Activated naive CD4-positive, alpha-beta T cell treated with anti-CD3 and anti-CD28 coated beads, Interleukin-2, amount 50 U/mL, for 72 hours (primary cell): ENCODE results near the gene DLGAP1. TPM values are rescaled to one million over a fixed set of nuclear protein-coding genes. Genes with fewer than 3 reads are reported as not detected.

Source experiments
- ATAC-seq, 2 donors: fragments of 150-1000 bp; cut with Tn5 transposase; 2 replicates each; pipeline ENCODE4 v1.10.0; 2021; ENCODE audit warnings: mild to moderate bottlenecking in 2 of 2, moderate library complexity in 2 of 2
- DNase-seq, 2 donors: peaks; one replicate each; pipeline ENCODE4 v3.0.0; 2021 to 2022; ENCODE audit warnings: low spot score in 2 of 2
- H3K27ac Mint-ChIP-seq, 2 donors: one replicate each; pipeline ENCODE4 v1.8.0; 2022; ENCODE audit warnings: mild to moderate bottlenecking in 2 of 2, mixed read lengths in 2 of 2
- H3K36me3 Mint-ChIP-seq, 2 donors: one replicate each; pipeline ENCODE4 v1.8.0; 2022; ENCODE audit warnings: mixed read lengths in 2 of 2
- H3K9me3 Mint-ChIP-seq, 2 donors: one replicate each; pipeline ENCODE4 v1.8.0; 2022; ENCODE audit warnings: mixed read lengths in 2 of 2
- total RNA-seq, 2 donors: library from RNA; stranded (reverse); gene quantifications; one replicate each; pipeline ENCODE4 v1.2.3, GENCODE V29; 2022

DLGAP1 gene
- total RNA-seq, 2 donors from 2014 or later: not detected

DNA sequence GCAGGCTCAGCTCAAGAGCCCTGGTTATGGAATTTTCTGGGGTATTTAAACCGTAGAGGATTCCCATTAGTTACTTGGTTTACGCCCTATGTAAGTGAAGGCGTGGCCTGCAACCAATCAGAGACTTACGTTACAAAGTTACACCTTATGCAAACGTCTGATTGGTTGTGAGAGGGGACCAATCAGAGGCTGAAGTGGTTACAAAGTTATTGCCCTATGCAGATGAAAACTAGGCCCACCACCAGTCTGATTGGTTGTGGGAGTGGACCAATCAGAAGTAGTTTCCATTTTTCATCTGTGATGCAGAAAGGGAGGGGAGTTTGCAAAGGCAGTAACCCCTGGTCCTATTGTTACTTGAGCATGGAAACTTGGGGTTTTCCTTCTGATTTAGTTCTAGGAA lies 49.1 kb downstream of the DLGAP1 start:
- Mint-ChIP-seq H3K9me3 (peaks cover 5 to 9% of the 10 kb centered on the region in 2 donors), H3K27ac (no peak overlapping the region), H3K36me3 (no peaks in the 10 kb centered on the region)
- no peak for DNase-seq
- ATAC-seq: no peak

DNA sequence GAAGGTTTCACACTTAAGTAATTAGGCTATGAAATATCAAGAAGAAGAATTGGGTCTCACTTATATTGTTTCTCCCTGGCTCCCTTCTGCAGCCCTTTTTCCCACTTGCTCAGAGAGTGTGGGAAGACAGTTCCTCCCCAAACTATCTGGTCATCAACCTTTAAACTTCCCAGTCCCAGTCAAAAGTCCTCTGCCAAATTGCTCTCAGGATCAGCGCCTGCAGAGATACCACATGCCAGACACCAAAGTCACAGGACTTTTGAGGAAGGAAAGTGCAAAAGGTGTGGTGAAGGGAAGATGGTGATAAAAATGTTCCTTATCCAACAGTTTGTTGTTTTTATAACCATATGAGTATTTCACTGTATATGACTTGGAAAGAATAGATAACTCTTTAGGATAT lies 51.3 kb downstream of the DLGAP1 start:
- ATAC-seq (no peak), DNase-seq (no peak)
- Mint-ChIP-seq H3K9me3 (peaks cover 5 to 9% of the 10 kb centered on the region in 2 donors), H3K27ac (no peak overlapping the region), H3K36me3 (no peaks in the 10 kb centered on the region)

DNA sequence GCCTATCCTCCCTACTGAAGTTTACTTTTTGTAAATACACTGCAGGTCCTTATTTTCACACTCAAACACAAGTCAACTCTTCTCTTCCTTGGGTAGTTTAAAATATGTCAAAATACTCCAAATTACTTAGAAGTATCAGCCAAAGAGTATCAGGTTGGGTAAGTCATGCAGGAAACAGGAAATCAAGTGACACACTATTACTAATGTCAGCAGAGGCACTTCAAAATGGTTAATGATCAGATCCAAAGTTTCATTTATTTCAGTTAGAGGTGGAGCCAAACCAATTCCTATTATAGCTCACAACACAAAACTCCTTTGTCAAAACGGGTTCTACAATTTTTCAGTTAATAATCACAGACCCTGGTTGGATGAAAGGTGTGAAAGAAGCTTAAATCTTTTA lies 54.2 kb downstream of the DLGAP1 start:
- ATAC-seq (no peak), DNase-seq (no peak)
- H3K9me3 Mint-ChIP-seq: peaks cover 0 to 9% of the 10 kb centered on the region in 2 donors
- H3K27ac Mint-ChIP-seq: no peak overlapping the region
- H3K36me3 Mint-ChIP-seq: no peaks in the 10 kb centered on the region

DNA sequence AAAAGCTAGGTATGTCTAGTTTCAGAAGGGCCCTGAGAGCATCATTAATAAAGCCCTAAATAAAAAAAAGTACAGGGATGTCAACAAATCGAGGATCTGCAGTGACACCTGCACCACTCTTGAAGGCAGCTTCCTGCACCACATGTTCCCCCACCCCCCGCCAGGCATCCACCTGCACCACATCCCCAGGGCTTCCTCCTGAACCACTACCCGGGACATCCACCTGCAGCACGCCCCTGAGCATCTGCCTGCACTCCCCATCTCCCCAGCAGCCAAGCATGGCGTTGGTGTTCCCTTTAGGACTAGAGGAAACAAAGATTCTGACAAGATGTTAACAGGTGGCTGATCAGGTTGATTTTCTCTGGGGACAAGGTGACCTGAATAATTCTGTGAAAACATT lies 55.2 kb downstream of the DLGAP1 start:
- Mint-ChIP-seq H3K9me3 (peaks cover 0 to 5% of the 10 kb centered on the region in 2 donors), H3K36me3 (no peaks in the 10 kb centered on the region), H3K27ac (no peak overlapping the region)
- ATAC-seq (no peak), DNase-seq (no peak)

DNA sequence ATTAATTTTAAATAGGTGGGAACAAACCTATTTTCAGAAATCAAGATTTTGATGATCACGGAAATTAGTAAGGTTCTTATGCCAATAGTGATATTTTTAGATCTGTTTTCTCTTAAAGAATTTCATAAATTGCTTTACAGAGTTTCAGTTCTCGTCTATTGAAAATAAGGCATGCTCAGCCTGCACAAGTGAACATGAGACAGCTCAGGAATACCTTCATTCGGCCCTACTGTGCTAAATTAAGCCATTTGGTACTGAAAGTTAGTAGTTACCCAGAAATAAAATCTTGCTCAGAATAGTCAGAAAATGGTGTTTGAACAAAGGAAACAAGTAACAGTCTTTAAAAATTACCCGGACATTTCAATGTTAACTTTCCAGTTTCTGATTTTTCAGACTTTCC lies 60.4 kb downstream of the DLGAP1 start:
- ATAC-seq (no peak), DNase-seq (no peak)
- H3K27ac Mint-ChIP-seq: no peak overlapping the region
- H3K9me3 Mint-ChIP-seq: peaks cover 10 to 12% of the 10 kb centered on the region in 2 donors
- H3K36me3 Mint-ChIP-seq: no peaks in the 10 kb centered on the region

DNA sequence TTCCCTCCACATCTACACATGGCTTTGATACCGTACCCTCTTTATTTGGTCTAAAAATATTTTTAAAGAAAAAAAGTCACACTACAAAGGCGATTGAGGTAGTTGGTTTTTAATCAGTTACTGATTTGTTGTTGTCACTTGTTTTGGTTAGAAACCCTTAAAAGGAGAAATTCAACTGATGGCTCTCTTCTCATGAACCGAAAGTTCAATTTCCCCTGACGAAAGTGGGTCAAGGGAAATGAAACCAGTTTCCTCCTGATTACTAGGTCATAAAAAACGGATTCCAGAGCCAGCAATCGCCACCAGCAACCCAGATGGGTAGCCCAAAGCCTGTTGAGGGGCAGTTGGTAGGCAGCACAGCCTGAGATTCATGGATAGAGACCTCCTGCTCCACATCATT lies 63.2 kb downstream of the DLGAP1 start:
- Mint-ChIP-seq H3K27ac (no peak overlapping the region), H3K9me3 (peaks cover 12 to 15% of the 10 kb centered on the region in 2 donors), H3K36me3 (no peaks in the 10 kb centered on the region)
- ATAC-seq (no peak), DNase-seq (no peak)

DNA sequence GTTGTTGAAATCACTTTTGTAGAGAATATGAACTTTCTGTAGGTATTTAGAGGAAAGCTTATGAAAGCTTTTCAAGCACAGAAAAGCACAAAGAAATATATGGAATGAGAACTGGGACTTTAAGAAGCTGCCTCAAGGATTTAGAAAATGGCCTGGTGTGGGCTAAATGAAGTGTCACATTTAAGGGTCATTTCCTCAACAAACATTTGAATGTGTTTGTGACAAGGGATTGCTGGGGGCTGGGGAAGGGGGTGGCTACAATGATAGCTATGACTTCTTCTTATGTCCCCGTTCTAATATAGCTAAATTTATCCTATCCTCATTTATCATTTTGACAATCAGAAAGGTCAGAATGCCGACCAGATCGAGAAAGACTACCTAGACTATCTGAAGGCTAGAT lies 69.2 kb downstream of the DLGAP1 start:
- no peak for ATAC-seq
- no peak overlapping the region for H3K27ac Mint-ChIP-seq

DNA sequence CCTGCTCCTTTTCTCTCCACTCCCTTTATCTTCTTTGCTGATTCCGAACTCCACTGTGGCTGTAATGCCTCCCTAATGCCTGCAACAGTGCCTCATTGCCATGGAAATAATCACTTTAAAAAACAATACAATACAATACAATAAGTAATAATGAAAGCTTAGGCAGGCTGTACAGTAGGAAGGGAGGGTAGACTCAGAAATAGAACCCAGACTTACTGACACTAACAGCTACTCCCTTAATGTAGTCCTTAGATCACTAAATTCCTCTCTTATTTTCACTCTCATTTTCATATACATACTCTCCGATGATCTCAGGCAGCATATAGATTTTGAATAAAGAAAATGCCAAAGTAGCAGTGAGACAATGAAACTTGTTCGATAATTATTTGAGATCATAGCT lies 70.2 kb downstream of the DLGAP1 start:
- no peak for DNase-seq
- ATAC-seq: no peak
- H3K9me3 Mint-ChIP-seq: peaks cover 13 to 17% of the 10 kb centered on the region in 2 donors
- H3K27ac Mint-ChIP-seq: no peak overlapping the region
- no peaks in the 10 kb centered on the region for H3K36me3 Mint-ChIP-seq

More for the DNA sequence above, 69.2 kb downstream of the DLGAP1 start:
- no peak for DNase-seq
- no peaks in the 10 kb centered on the region for H3K36me3 Mint-ChIP-seq
- peaks cover 13 to 19% of the 10 kb centered on the region in 2 donors for H3K9me3 Mint-ChIP-seq

DNA sequence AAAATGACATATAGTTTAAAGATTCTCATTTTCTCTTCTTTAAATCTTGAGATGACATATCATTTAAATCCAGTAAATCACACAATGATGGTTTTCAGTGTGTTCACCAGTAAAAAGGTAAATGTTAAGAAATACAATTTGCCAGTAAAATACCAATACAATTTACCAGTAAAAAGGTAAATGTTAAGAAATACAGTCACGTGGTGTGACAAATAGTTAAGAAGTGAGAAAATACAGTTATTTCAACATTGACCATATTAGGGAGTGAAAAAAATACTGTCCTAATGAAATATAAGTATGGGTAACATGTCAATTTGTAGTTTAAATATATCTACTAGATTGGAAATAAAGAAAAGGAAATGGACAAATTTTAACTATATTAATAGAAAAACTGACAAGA lies 80.5 kb downstream of the DLGAP1 start:
- Mint-ChIP-seq H3K9me3 (peaks cover 4 to 13% of the 10 kb centered on the region in 2 donors), H3K36me3 (no peaks in the 10 kb centered on the region), H3K27ac (no peak overlapping the region)
- DNase-seq (no peak), ATAC-seq (no peak)

DNA sequence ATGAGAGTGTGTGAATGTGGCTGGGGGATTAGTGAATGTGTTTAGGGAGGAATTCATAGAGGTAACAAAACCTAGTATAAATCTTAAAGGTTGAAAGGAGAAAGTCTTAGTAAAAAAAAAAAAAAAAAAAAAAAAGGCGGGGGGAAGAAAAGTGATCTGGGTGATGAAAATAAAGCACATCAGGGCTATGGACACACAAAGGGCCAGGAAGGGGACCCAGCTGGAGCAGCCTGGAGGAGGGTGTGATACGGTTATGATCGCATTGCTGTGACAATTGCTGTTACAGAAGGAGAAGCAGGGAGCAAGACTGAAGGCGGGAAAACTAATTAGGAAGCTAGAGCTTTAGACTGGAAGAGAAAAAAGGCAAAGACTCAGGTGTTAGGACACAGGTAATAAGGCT lies 85.4 kb downstream of the DLGAP1 start:
- Mint-ChIP-seq H3K36me3 (peaks cover 0 to 3% of the 10 kb centered on the region in 2 donors), H3K9me3 (peaks cover 6 to 18% of the 10 kb centered on the region in 2 donors), H3K27ac (no peak overlapping the region)
- DNase-seq (no peak), ATAC-seq (no peak)

DNA sequence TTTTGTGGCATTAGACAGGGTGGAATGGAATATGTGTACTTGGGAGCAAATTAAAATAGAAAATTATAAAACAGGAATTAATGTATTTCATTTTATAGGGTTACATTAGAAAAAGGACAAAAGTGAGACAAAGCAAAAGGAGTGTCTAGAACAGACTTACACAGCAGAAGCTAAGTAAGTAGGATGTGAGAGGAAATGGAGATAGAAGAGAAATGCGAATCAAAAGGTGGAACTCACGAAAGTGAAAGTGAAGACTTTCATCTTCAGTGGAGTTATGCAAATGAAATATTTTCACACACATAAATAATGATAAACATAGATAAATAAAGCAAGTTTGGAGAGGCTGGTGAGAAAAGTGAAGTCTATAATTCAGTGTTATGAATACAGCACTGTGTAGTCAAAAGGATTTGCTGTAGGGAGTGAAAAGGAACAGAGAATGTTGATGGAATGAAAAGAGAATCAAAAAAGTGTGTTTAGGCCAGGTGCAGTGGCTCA lies 94.8 kb downstream of the DLGAP1 start:
- no peak overlapping the region for H3K27ac Mint-ChIP-seq
- DNase-seq (no peak), ATAC-seq (no peak)
- H3K36me3 Mint-ChIP-seq: peaks cover 4 to 12% of the 10 kb centered on the region in 2 donors
- peaks cover 33 to 38% of the 10 kb centered on the region in 2 donors for H3K9me3 Mint-ChIP-seq

DNA sequence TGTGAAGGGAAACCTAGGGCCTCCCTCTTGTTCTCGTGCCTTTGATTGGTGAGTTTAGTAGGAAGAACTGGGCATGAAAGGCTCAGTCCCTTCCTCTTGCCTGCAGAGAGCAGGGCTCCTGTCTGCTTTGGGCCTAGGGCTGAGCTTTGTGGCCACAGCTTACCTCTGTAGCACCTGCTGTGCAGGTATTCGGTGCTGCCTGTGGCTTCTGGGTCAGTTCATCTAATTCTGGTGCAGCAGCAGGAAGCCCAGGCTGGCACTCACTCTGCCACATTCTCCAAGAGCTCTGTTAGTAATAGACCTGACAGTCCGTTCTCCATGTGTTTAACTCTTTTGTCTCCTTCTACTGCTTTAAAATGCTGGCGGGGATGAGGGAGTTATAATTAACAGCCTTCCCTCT lies 96.5 kb downstream of the DLGAP1 start:
- Mint-ChIP-seq H3K9me3 (peaks cover 33 to 38% of the 10 kb centered on the region in 2 donors), H3K36me3 (peaks cover 4 to 7% of the 10 kb centered on the region in 2 donors), H3K27ac (no peak overlapping the region)
- DNase-seq (no peak), ATAC-seq (no peak)

DNA sequence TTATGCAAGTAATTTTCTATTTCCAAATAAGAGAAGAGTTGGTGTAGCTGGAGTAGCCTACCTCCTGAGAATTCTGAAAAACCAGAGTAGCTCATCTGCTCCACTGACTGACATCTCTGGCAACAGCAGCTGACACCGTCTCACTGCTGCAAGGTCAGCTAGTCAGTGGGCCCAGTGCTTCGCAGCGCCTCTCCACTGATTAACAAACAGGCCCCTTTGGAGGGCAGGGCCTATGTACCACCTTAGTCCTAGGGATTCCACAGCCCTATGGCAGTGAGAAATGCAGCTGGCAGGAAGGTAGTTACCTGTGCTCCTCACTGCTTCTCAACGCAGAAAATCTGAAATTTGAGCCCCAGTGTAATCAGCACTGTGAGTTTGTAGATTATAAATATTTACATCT lies 97.5 kb downstream of the DLGAP1 start:
- peaks cover 0 to under 1% of the 10 kb centered on the region in 2 donors for H3K36me3 Mint-ChIP-seq
- no peak for ATAC-seq
- DNase-seq: no peak
- peaks cover 33% of the 10 kb centered on the region in 2 donors for H3K9me3 Mint-ChIP-seq
- H3K27ac Mint-ChIP-seq: no peak overlapping the region

DNA sequence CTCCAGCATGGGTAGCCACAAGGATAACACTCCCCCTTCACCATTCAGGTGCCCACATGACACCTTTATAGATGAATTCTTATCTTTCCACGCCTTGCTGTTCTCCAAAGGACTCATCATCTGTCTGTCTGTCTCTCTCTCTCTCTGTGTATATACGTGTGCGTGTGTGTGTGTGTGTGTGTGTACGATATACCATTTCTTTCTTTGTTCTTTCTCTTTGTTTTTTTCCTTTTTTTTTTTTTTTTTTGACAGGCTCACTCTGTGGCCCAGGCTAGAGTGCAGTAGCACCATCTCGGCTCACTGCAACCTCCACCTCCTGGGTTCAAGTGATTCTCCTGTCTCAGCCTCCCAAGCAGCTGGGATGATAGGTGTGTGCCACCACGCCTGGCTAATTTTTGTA lies 98.2 kb downstream of the DLGAP1 start:
- ATAC-seq (no peak), DNase-seq (no peak)
- peaks cover 33% of the 10 kb centered on the region in 2 donors for H3K9me3 Mint-ChIP-seq
- no peaks in the 10 kb centered on the region for H3K36me3 Mint-ChIP-seq
- H3K27ac Mint-ChIP-seq: no peak overlapping the region

DNA sequence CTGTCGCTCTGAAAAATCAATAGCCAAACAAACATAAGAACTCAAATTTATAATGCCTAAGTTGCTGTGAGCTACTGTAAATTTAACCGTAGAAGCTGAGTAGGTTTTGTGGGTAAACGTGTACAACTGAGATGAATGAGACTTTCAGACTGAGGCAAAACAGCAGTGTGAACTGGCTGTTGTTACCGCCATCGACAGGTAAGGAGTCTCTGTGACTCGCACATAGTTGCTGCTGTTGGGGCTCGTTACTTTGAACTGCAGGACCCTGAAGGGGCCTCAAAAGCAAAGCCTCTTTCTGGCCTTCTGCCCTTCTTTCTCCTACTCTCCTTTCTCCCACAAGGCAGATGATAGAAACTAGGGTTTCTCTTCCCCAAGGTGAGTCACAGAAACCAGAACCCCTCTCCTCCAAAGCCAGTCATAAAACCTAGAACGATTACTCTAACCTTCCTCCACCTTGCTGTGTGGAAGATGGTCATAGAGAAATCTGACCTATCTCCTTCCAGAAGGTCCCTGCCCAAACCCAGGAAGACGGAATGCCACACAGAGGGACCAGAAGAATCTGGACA lies 101.2 kb downstream of the DLGAP1 start:
- DNase-seq (no peak), ATAC-seq (no peak)
- Mint-ChIP-seq H3K36me3 (no peaks in the 10 kb centered on the region), H3K27ac (no peak overlapping the region), H3K9me3 (peaks cover 21 to 24% of the 10 kb centered on the region in 2 donors)

DNA sequence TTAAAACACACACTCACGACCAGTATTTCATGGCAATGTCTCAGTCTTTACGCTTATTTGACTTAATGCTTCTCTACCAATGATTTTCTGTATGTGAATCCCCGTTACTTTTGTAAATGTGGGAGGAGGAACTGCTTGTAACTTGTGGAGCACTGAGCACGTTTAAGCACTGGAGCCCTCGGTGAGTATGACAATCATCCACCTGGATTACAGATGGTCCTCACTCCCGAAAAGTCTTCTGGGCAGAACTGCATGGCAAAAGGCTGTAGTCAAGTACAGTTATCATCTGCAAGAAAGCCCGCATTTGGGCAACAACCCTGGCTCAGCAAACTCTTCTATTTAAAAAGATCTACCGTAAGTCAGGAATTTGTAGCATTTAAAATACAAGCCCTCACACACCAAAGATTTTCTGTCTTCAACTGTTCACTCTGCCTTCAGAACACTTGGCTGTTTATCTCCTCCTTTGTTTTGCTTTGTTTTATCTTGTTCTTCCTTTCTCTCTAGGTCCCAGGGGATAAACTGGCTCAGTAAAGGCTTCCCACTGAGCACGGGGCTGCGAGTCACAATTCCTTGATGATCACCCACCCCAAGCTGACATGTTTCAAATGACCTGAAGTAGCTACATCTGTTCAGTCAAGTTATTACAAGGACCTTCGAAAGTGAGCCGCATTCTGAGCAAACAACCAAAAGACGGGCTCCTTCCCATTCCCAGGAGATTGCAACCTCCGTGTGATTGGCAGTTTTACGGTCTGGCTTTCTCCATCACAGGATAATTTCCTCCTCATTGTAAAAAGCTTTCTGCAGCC lies 102.2 kb downstream of the DLGAP1 start:
- Mint-ChIP-seq H3K9me3 (peaks cover 21 to 30% of the 10 kb centered on the region in 2 donors), H3K27ac (no peak overlapping the region), H3K36me3 (no peaks in the 10 kb centered on the region)
- DNase-seq (no peak), ATAC-seq (no peak)

DNA sequence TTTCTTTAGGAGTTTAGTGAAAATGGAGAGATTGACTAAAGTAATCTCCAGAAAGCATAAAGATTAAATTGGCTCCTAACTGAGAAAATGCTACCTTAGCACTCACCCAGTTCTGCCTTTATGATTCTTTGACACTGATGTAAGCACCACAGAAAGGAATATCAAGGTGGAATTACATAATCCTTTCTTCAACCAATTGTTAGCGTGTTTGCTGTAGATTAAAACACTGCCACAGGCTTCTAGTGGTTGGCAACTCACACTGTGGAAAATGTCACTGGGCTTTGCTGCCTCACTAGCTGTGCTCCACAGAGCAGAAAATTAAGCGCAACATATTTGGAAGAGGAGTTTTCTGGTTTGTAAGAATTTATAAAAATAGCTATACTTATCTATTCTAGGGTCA lies 104.1 kb downstream of the DLGAP1 start:
- no peak overlapping the region for H3K27ac Mint-ChIP-seq
- DNase-seq (no peak), ATAC-seq (no peak)

DNA sequence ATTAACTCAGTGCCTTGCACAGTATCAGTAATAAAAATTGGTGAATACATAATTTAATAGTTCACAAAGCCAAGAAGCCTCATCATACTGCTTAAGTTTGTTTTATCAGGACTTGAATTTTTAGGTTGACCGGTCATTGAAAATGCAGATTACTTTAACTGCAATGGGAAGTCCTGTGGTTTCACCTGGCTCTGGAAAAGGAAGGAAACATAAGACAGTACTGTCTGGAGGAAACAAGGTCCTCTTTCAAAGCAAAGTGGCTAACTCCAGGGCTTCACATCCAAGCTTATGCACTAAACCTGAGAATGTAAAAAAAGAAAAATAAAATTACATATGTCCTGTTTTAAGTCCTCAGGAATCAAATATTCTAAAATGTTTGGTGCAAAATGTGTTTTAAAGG lies 119.7 kb downstream of the DLGAP1 start:
- no peak for ATAC-seq
- no peaks in the 10 kb centered on the region for H3K36me3 Mint-ChIP-seq

More for the DNA sequence above, 104.1 kb downstream of the DLGAP1 start:
- Mint-ChIP-seq H3K36me3 (no peaks in the 10 kb centered on the region), H3K9me3 (peaks cover 12 to 21% of the 10 kb centered on the region in 2 donors)

More for the DNA sequence above, 119.7 kb downstream of the DLGAP1 start:
- no peak for DNase-seq
- H3K9me3 Mint-ChIP-seq: peaks cover 4 to 19% of the 10 kb centered on the region in 2 donors
- H3K27ac Mint-ChIP-seq: no peak overlapping the region
